Tibial nerve (tissue), 4 donors: ENCODE data around the gene GALNT10. TPM values are rescaled to one million over a fixed set of nuclear protein-coding genes. Genes with fewer than 3 reads are reported as not detected.

Source experiments
- DNase-seq, 2 donors: peaks; one replicate each; pipeline ENCODE4 v3.0.0-alpha.2; 2019; ENCODE audit warnings: low spot score in 2 of 2
- H3K27ac ChIP-seq, 4 donors: fragments of 200-600 bp; sonication (generic) in 3 of 4; one replicate each; pipeline ENCODE4 v1.5.1; 2017 to 2019; ENCODE audit warnings: mild to moderate bottlenecking in 1 of 4
- H3K27me3 ChIP-seq, 2 donors: fragments of 200-600 bp; sonication (generic) in 1 of 2; one replicate each; pipeline versions ENCODE4 v1.5.1 to v1.6.0; 2017 to 2019
- H3K36me3 ChIP-seq, 3 donors: fragments of 200-600 bp; sonication (generic); one replicate each; pipeline ENCODE4 v1.5.1; 2018 to 2019
- H3K4me1 ChIP-seq, 4 donors: fragments of 200-600 bp; sonication (generic) in 3 of 4; one replicate each; pipeline ENCODE4 v1.5.1; 2017 to 2019
- H3K4me3 ChIP-seq, 4 donors: fragments of 200-600 bp; sonication (generic) in 3 of 4; one replicate each; pipeline ENCODE4 v1.5.1; 2017 to 2019; ENCODE audit warnings: mild to moderate bottlenecking in 1 of 4, moderate library complexity in 1 of 4
- H3K9me3 ChIP-seq, 4 donors: fragments of 200-600 bp; sonication (generic) in 3 of 4; one replicate each; pipeline ENCODE4 v1.5.1; 2017 to 2019
- EP300 ChIP-seq, 2 donors: sonication (generic); formaldehyde crosslinking; IDR thresholded peaks; one replicate each; pipeline ENCODE4 v1.6.1; 2017; ENCODE audit warnings: antibody characterized with exemption in 2 of 2, mild to moderate bottlenecking in 1 of 2
- POLR2A ChIP-seq, 2 donors: fragments of 450-650 bp; IDR thresholded peaks; one replicate each; pipeline ENCODE4 v1.6.1; 2017; ENCODE audit warnings: antibody characterized with exemption in 2 of 2, mild to moderate bottlenecking in 2 of 2, moderate library complexity in 2 of 2
- WGBS, 2 donors: methylation state at CpG; one replicate each; pipeline ENCODE4 v1.1.5; 2018; 5-methylcytosine and 5-hydroxymethylcytosine counted together
- total RNA-seq, 4 donors: library from RNA; depleted of rRNA; stranded (reverse); fragments of >200 nt; gene quantifications; one replicate each; pipeline ENCODE4 v1.1.0, GENCODE V29; 2016
- TF ChIP-seq, protein P1 (sequence below), 5 experiments: fragments of 200-600 bp in 3 of 5; fragments of 450-650 bp in 2 of 5; sonication (generic) in 3 of 5; IDR thresholded peaks; one replicate each; pipeline ENCODE4 v1.5.1; 2016 to 2019; ENCODE audit warnings: antibody characterized with exemption in 5 of 5, mild to moderate bottlenecking in 3 of 5, moderate library complexity in 2 of 5

Gene GALNT10
- total RNA-seq, 4 donors from 2014 or later, result 24.1 to 41.2 (median 26.7) TPM

GRCh38 chr5:154390096-154390495, 199.6 kb downstream of the GALNT10 start:
- Histone ChIP-seq H3K4me1 (no peaks in the 10 kb centered on the region), H3K27ac (no peak overlapping the region), H3K4me3 (no peak overlapping the region), H3K36me3 (peaks cover 0 to 54% (median 2%) of the 10 kb centered on the region in 3 donors), H3K27me3 (no peaks in the 10 kb centered on the region), H3K9me3 (no peaks in the 10 kb centered on the region)
- TF ChIP-seq, protein P1, sequence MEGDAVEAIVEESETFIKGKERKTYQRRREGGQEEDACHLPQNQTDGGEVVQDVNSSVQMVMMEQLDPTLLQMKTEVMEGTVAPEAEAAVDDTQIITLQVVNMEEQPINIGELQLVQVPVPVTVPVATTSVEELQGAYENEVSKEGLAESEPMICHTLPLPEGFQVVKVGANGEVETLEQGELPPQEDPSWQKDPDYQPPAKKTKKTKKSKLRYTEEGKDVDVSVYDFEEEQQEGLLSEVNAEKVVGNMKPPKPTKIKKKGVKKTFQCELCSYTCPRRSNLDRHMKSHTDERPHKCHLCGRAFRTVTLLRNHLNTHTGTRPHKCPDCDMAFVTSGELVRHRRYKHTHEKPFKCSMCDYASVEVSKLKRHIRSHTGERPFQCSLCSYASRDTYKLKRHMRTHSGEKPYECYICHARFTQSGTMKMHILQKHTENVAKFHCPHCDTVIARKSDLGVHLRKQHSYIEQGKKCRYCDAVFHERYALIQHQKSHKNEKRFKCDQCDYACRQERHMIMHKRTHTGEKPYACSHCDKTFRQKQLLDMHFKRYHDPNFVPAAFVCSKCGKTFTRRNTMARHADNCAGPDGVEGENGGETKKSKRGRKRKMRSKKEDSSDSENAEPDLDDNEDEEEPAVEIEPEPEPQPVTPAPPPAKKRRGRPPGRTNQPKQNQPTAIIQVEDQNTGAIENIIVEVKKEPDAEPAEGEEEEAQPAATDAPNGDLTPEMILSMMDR (IDR thresholded peaks at IDR 0.05), result no peak
- no peak for TF ChIP-seq EP300 (IDR thresholded peaks at IDR 0.05)
- no peak for TF ChIP-seq POLR2A (IDR thresholded peaks at IDR 0.05)
- DNase-seq, result no peak
- WGBS, 2 donors, result 91% methylated on average over 8 of the region's 8 CpGs

DNA sequence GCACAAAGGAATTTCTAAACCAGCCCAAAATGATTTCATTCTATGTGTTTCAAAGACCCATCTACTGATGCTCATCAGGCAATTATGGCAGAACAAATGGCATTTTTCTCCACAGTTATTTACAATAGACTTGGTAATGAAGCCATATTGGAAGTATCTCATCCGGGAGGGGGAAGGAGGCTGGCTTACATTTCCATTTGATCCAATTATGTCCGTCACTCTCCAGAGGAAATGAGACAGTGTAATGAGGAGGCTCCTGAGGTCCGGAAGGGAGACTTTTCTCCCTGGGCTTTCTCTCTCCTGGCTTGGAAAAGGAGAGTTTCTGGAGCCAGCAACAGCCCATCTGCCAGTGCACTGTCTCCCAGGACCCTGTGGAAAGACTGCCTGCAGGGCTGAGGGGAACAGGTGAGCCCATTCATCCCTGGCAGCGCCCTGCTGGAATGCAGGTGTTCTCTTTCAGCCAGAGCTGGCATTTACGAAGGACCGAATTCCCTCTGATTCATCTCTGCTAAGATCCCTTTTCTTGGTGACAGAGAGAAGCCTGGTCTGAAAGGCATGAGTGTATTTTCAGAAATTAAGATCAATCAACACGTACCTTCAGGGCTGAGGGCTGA, 200.3 kb downstream of the GALNT10 start:
- Histone ChIP-seq H3K36me3 (peaks cover 0 to 46% (median 2%) of the 10 kb centered on the region in 3 donors), H3K9me3 (no peaks in the 10 kb centered on the region), H3K27ac (no peak overlapping the region), H3K27me3 (no peaks in the 10 kb centered on the region), H3K4me1 (no peaks in the 10 kb centered on the region), H3K4me3 (no peak overlapping the region)
- no peak for DNase-seq
- TF ChIP-seq EP300 (IDR thresholded peaks at IDR 0.05), result no peak
- TF ChIP-seq, protein P1 (IDR thresholded peaks at IDR 0.05), result no peak
- TF ChIP-seq POLR2A (IDR thresholded peaks at IDR 0.05), result no peak
- 90 to 91% methylated on average over 7 of the region's 7 CpGs for WGBS, 2 donors

DNA sequence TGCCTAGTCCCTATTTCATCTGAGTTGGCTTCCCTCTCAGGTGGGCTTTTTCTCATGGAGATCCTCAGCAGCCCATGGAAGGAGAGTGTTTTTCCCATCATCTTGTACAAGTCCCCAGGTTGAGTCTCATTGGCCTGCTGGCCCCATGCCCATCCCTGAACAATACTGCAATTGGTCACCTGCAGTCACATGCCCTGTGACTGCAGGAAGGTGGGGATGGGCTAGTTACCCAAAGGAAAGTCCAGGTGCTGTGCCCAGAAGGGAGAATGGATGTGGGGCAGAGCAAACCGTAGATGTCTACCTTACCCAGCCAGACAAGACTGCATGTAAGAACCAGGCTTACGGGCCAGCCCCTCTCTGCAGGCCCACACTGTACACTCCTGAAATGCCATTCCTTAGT, 201.3 kb downstream of the GALNT10 start:
- TF ChIP-seq, protein P1 (IDR thresholded peaks at IDR 0.05), result no peak
- TF ChIP-seq EP300 (IDR thresholded peaks at IDR 0.05), result no peak
- no peaks in the 10 kb centered on the region for H3K9me3 ChIP-seq
- DNase-seq, result no peak
- 90 to 100% methylated on average over 2 of the region's 2 CpGs for WGBS, 2 donors
- no peak overlapping the region for H3K4me3 ChIP-seq
- no peaks in the 10 kb centered on the region for H3K4me1 ChIP-seq
- H3K27ac ChIP-seq, result no peak overlapping the region
- peaks cover 0 to 37% (median 2%) of the 10 kb centered on the region in 3 donors for H3K36me3 ChIP-seq
- no peaks in the 10 kb centered on the region for H3K27me3 ChIP-seq

- Histone ChIP-seq H3K9me3 (no peaks in the 10 kb centered on the region), H3K4me3 (no peak overlapping the region), H3K27ac (no peak overlapping the region), H3K27me3 (no peaks in the 10 kb centered on the region), H3K4me1 (no peaks in the 10 kb centered on the region), H3K36me3 (peaks cover 0 to 30% (median 0%) of the 10 kb centered on the region in 3 donors)
- 84 to 88% methylated on average over 3 of the region's 3 CpGs for WGBS, 2 donors
- TF ChIP-seq POLR2A (IDR thresholded peaks at IDR 0.05) (no peak), EP300 (IDR thresholded peaks at IDR 0.05) (no peak)
- TF ChIP-seq, protein P1 (IDR thresholded peaks at IDR 0.05), result no peak
- DNase-seq, result no peak
These were observed 203.3 kb downstream of the GALNT10 start for GRCh38 chr5:154393850-154394249.

DNA sequence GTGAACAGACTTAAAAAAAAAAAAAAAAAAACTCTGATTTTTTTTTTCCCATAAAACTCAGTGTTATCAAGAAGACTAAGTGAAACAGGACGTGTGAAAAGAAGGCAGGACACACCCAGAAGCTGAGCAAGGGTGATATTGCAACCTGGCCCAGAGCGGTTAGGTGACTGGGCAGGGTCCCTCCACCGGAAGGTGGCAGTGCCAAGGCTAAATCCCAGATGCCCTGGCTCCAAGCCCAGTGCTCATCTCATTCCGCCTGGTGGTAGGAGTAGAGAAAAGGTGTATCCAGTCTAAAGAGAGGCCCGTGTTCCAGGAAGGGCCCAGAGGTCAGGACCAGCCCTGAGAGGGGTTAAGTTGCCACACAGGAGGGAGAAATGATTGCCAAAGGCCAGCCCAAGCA, 203.8 kb downstream of the GALNT10 start:
- H3K27me3 ChIP-seq, result no peaks in the 10 kb centered on the region
- 82 to 91% methylated on average over 5 of the region's 5 CpGs for WGBS, 2 donors
- H3K4me1 ChIP-seq, result no peaks in the 10 kb centered on the region
- peaks cover 0 to 30% (median 0%) of the 10 kb centered on the region in 3 donors for H3K36me3 ChIP-seq
- H3K9me3 ChIP-seq, result no peaks in the 10 kb centered on the region
- H3K27ac ChIP-seq, result no peak overlapping the region
- H3K4me3 ChIP-seq, result no peak overlapping the region
- DNase-seq, result no peak
- TF ChIP-seq EP300 (IDR thresholded peaks at IDR 0.05) (no peak), POLR2A (IDR thresholded peaks at IDR 0.05) (no peak)
- TF ChIP-seq, protein P1 (IDR thresholded peaks at IDR 0.05), result no peak
